Stimulated activated CD4-positive, alpha-beta T cell treated with anti-CD3 and anti-CD28 coated beads, TNF-alpha, amount 100 ng/mL, for 1 hour (primary cell): Measurements from ENCODE around the gene PRDM10.

ENCODE experiments used
- DNase-seq, 3 donors: peaks; one replicate each; pipeline ENCODE4 v3.0.0-alpha.2; 2020; ENCODE audit warnings: low read depth in 3 of 3, low spot score in 1 of 3

The PRDM10 gene

GRCh38 chr11:129948926-129949466 lies 53.6 kb downstream of the PRDM10 start:
- DNase-seq: no peak

DNA sequence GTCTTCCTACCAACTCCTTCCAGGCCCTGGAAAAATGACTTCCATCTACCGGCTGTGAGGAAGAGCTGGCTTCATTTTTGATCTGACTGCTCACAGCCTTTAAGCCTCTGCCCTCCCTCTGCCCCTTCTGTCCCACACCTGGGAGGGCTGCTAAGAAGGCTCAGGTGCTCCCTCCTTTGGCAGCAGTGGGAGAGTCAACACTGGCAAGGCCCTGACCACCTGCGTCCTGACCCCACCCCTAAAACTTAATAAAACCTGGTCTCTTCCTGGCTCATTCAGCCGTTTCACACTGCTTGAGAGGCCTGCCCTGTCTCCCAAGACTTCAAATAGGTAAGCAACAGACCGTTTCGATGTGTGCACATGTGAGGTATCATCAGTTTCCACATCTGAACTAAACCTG lies 55.2 kb downstream of the PRDM10 start:
- DNase-seq: no peak

GRCh38 chr11:129946965-129947364 lies 55.7 kb downstream of the PRDM10 start:
- DNase-seq: no peak

GRCh38 chr11:129946256-129946655 lies 56.4 kb downstream of the PRDM10 start:
- no peak for DNase-seq

GRCh38 chr11:129945373-129945772 lies 57.3 kb downstream of the PRDM10 start:
- DNase-seq: no peak

DNA sequence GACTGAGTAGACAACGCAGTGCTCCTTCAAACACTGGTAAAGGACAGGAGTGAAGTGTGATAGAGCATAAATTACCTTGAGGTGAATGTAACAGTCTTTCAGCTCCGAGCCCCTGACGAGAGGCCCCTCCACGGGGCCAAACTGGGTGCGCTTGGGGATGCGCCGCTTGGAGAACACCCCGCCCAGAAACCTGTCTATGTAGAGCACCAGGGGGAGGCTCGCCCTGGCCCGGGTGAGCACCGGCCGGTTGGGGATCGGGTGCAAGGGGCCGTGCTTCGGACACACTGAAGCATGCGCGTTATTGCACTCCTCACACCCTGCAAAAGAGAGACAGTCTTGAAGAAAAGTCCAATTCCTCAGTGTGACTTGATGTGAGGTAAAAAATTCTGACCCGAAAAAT lies 57.9 kb downstream of the PRDM10 start:
- no peak for DNase-seq

DNA sequence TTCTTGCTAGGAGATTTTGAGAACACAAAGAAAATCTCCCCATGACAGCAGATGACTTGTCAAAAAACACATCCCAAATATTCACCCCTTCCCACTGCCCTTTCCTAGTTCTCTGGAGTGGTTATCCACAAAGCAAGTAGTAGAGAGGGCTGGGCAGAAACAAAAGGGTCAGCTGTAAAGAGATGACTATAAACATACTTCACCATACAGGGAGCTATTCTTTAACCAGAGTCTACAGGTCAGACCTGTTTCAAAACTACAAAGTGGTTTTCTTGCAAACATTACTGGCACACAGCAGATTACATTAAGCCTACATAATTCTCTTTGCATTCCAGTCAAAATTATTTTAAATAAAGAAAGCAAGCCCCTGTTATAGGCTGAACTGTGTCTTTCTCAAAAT lies 59.6 kb downstream of the PRDM10 start:
- no peak for DNase-seq

DNA sequence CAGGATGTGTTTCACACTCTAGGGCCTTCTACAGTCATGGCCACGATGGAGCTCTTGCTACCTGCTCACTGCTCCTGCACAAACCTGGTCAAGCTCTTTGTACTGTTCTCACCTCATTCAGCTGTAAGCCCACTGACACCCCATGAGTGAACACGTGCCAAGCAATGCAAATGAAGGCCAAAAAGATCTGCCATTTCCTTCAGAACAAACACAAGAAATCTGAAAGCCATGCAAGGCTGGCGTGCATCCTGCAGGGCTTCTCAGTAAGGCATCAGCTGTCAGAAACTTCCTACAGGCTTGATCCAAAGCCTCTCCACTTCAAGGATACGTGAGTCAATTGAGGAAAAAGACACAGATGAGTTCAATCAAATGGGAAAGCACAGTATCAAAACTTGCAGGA lies 63.1 kb downstream of the PRDM10 start:
- no peak for DNase-seq

DNA sequence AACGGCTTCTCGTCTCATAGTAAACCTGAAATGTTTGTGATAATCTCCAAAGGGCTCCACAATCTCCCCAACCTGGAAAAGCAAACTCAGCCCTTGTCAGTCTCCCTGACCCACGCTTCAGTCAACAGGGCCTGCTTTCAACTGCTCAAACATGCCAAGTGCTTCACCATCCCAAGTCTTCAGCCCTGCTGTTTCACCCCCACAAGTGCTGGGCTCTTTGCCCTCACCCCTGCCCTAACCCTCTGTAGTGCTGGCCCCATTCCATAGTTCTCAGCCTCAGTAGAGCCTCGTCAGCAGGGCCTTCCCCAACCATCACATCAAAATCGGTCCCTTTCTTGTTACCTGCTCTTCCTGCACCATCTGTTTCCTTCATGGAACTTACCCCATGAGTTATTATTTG lies 63.9 kb downstream of the PRDM10 start:
- DNase-seq: no peak

DNA sequence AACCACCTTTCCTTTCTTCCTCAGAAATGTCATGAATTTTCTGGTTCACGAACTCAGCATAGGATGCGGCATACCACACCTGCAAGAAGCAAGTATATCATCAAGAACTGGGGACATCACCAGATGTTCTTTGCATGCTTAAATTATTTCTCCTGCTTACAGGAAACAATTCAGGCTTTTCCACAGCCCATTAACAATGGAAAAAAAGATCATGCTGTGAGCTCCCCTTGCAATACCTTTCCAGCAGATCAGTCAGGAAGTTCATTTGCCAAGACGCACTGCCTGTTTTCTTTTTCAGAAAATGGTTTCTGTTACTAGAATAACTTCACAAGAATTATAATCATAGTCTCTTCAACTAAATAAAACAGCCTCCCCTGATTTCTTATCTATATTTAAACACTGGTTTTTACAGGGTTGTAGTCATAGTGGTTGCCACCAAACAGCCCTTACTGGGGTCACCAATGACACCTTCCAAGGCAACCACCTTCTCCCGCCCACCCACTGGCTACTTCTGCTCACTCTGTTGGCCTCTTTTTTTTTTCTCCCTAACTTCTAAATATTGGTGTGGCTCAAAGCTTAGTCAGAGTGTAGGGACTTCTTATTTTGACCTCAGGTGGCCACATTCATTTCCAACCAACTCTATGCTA lies 64.9 kb downstream of the PRDM10 start:
- DNase-seq: no peak

DNA sequence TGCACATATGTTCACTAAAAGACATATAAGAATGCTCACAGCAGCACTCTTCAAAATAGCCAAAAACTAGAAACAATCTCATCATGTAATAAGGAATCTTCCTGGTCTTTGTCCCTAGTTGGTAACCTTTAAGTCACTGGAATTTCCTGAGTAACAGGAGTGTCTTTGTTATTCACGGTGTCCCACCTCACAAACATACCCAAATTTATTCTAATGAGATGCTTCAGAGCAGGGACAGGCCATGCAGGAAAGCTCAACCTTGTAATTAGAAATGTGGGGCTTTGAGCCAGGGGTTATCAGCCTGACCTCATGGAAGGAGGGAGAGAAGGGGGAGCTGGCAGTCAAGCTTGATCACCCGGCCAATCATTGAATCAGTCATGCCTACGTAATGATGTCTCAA lies 66.9 kb downstream of the PRDM10 start:
- no peak for DNase-seq

DNA sequence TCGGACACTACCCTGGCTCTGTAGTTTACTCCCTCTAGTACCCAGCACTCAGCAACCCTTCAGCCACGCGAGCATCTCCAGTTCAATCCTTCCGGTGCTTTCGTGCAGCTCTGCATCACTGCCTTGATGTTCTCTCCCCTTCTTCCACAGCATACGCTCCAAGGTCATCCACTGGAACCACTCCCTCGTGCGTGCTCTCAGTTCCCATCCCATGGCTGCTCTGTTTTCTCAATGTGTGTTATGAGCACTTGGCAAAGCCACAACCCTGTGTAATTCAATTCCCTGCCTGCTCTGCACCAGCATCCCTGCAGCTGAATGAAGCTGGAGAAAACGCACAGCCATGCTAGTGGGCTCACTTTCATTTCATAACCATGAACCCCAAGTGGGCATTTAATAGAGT lies 68.7 kb downstream of the PRDM10 start:
- no peak for DNase-seq

GRCh38 chr11:129933262-129933661 lies 69.4 kb downstream of the PRDM10 start:
- DNase-seq: no peak

DNA sequence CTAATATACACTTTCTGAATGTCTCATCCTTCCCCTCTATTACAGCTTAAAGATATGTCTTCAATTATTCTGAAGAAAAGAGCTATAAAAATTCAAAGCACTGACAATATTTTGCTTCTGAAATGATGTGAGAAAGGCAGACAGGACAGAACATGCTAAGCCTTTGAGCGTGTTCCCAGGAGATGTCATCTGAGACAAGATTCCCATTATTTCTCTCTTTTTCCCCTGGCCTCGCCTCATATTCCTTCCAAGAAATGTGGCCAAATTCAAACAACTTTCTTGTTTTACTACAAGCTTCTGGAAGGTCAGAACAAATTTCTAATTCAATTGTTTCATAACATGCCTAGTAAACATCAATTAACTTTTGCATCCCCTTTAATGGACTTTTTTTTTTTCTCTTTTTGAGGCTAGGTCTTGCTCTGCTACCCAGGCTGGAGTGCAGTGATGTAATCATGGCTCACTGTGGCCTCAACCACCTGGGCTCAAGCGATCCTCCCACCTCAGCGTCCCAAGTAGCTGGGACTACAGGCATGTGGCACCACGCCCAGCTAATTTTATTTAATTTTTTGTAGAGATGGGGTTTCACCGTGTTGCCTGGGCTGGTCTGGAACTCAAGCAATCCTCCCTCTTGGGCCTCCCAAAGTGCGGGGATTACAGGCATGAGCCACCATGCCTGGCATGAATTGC lies 70.1 kb downstream of the PRDM10 start:
- DNase-seq: no peak

GRCh38 chr11:129930743-129931142 lies 71.9 kb downstream of the PRDM10 start:
- DNase-seq: no peak

DNA sequence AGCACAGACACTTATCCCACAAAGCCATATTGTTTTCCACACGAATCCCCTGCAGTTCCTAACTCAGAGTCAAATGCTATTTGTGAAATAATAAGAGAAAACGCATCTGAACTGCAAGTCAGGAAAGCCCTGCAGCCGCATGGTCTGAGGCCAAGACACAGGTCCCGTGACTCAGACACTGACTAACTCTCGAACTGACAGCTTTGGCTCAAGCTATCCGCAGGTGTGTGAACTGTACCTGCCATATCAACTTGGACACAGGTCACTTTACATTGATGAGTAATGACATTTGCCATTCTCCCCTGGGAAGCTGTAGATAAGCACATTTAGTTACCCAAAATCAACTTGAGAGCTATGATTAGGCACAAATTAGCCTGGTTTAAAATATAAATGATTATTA lies 72.3 kb downstream of the PRDM10 start:
- DNase-seq: no peak

- no peak for DNase-seq
Measured at GRCh38 chr11:129929721-129930120, 72.9 kb downstream of the PRDM10 start.

DNA sequence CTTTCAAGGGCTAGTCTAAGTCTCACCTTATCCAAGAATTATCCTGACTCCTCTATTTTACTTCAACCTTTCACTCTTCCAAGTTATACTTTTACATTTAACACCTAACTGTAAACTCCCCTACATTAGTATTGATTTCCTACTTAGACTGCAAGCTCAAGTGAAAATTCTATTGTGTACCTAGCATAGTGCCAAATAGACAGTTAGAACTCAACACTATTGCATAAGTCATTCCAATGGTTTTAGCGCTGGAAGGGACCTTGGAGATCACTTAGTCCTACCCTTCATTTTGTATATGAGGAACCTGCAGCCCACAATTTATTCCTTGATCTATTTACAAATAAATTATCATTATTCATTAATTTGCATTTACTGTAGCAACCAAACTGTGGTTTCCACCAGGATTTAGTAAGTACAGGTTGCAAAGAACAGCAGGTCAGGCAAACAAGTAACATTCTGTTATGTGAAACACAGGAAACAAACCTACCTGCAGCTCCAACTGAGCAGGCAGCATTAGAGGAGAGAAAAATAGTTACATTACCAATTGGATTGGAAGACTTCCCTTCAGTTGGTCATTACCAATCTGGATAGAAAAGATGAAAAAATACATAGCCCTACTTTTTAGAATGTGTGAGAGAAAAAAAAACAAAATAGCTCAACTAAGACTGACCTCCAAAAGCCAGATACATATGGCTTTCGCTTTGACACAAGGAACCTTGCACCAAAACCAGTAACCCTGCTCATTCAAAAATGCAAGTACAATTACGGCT lies 73.5 kb downstream of the PRDM10 start:
- no peak for DNase-seq

GRCh38 chr11:129922674-129923073 lies 80.0 kb downstream of the PRDM10 start:
- no peak for DNase-seq

DNA sequence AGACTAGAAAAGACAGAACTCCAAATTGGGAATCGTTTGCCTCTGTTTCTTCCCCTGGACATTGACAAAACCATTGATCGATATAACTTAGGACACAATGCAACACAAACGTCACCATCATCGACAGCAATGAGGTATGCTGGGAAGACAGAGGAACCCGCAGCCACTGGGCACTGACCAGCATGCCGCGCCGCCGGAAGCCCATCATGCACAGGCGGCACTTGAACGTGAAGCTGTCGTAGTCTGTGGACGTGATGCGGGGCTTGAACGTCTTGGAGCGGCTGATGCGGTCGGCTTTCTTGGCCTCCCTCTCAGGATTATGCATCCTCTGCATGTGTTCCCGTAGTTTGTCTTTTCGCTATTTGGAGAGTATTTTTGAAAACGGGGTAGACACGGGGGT lies 84.3 kb downstream of the PRDM10 start:
- no peak for DNase-seq

- DNase-seq: no peak
Measured at GRCh38 chr11:129917231-129917630, 85.4 kb downstream of the PRDM10 start.

DNA sequence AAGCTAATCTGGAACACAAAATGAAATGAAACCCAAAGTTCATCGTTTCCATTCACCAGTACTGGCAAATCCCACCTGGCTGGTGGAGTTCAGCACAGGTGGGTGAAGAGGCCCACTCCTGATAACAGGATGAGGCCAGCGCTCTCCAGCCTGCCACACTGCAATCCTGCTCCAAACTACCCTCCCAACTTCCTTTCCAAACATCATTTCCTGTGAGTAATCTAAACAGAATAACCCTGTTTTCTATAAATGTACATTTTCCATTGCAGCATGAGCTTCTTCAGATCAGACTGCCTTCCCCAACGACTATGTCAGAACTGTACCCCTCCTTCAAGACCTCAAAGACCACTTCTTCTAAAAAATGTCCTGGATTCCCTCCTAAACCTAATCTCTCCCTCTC lies 91.3 kb downstream of the PRDM10 start:
- no peak for DNase-seq
